ENCODE results near the gene IFITM10.

DNA sequence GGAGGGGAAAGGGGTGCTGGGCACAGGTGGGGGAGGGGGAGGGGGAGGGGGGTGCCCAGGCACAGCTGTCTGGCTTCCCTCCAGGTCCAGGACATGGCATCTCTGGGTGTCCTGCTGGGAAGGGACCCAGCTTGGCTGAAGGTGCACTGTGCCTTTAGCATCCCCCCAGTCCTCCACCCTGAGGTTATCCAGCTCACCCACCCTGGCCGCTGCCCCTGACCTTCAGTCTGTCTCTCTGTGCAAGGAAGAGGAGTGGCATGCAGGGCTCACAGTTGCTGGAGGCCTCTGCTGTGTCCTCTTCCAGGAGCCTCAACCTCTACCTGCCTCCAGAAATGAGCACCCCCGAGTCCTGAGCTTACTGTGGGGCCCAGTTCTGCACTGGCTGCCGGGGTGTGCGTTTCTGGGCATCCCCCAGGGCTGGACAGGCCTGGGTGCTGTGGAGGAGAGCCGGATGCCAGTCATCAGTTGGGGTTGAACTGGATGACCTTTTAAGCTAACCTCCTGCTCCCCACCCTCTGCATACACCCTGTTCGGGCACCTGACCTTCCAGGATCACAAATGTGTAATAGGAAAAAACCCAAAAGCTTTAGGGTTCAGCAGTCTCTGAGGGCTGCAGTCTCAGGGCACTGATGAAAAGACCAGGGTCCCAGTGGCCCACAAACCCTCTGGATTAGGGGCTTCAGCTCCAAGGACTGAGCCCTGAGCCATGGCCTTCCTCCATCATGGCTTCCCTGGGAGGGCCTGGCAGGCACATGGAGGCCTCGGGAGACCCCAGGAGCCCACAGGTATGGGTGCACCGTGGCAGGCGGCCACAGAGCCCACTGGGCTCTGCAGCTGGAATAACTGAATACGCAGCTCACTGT is 23.0 kb upstream of the IFITM10 start:
- TF ChIP-seq EZH2 (IDR thresholded peaks at IDR 0.05) (no peak), POLR2AphosphoS5 (IDR thresholded peaks at IDR 0.05; ENCODE audit: borderline replicate concordance, low read depth, low read length) (no peak)

Data from SK-N-MC (cell line).